T-helper 17 cell (primary cell): ENCODE results near the gene FRMPD4. TPM values are rescaled to one million over a fixed set of nuclear protein-coding genes. Genes with fewer than 3 reads are reported as not detected.
A peak's percentile ranks its signal among the peaks of the same experiment; 100 is the strongest.

Experiments used
- ATAC-seq: fragments of 150-1000 bp; cut with Tn5 transposase; 2 replicates; pipeline ENCODE4 v1.10.0; 2021; ENCODE audit warnings: mild to moderate bottlenecking, moderate library complexity
- DNase-seq, 3 donors: peaks; one replicate each; pipeline versions ENCODE4 v3.0.0 to v3.0.0-alpha.2; 2020 to 2021
- H3K9me3 ChIP-seq: one replicate; pipeline ENCODE4 v1.7.0; 2013; ENCODE audit warnings: low read length, mild to moderate bottlenecking; ENCODE audit not compliant: control insufficient read depth, poor library complexity, severe bottlenecking
- H3K27ac Mint-ChIP-seq: one replicate; pipeline ENCODE4 v1.8.0; 2022; ENCODE audit warnings: mild to moderate bottlenecking, moderate library complexity, mixed read lengths
- H3K27me3 Mint-ChIP-seq: one replicate; pipeline ENCODE4 v1.8.0; 2022; ENCODE audit warnings: mixed read lengths
- H3K36me3 Mint-ChIP-seq: one replicate; pipeline ENCODE4 v1.8.0; 2022; ENCODE audit warnings: low read depth, mixed read lengths
- H3K4me1 Mint-ChIP-seq: one replicate; pipeline ENCODE4 v1.8.0; 2022; ENCODE audit warnings: mild to moderate bottlenecking, mixed read lengths
- H3K4me3 Mint-ChIP-seq: one replicate; pipeline ENCODE4 v1.8.0; 2022; ENCODE audit warnings: mild to moderate bottlenecking, moderate library complexity, mixed read lengths
- total RNA-seq, 4 donors: library from RNA in 2 of 4; stranded (reverse) in 2 of 4; gene quantifications; one replicate each; pipeline ENCODE4 v1.2.3 and lab custom pipeline; 2022 to 2026

Gene FRMPD4
- total RNA-seq, 2 donors from 2014 or later = not detected

- ATAC-seq = no peak
- Mint-ChIP-seq H3K4me3 (no peak overlapping the region), H3K27me3 (peaks cover 18% of the 10 kb centered on the region), H3K36me3 (no peaks in the 10 kb centered on the region), H3K27ac (no peak overlapping the region), H3K4me1 (no peaks in the 10 kb centered on the region)
- no peaks in the 10 kb centered on the region for H3K9me3 ChIP-seq
- no peak for DNase-seq
Observed at GRCh38 chrX:12716574-12716973, 578.3 kb downstream of the FRMPD4 start.

DNA sequence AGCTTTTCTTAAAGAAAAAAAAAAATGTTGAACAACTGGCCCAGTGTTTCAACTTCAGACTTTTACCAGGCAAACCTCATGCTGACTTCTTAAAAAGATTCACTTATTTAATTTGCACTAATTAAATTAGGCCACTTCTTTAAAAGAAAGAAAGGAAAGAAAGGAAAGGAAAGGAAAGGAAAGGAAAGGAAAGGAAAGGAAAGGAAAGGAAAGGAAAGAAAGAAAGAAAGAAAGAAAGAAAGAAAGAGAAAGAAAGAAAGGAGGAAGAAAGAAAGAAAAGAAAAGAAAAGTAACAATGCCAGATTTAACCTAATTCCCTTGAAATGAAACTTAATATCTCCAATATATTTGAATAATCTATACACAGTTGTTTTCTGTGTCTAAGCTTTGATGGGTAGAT lies 581.6 kb downstream of the FRMPD4 start:
- H3K4me3 Mint-ChIP-seq = no peak overlapping the region
- H3K27ac Mint-ChIP-seq = no peak overlapping the region
- ATAC-seq (no peak), DNase-seq (no peak)
- no peaks in the 10 kb centered on the region for H3K9me3 ChIP-seq
- H3K4me1 Mint-ChIP-seq = no peaks in the 10 kb centered on the region
- no peaks in the 10 kb centered on the region for H3K36me3 Mint-ChIP-seq
- peaks cover 18% of the 10 kb centered on the region for H3K27me3 Mint-ChIP-seq

DNA sequence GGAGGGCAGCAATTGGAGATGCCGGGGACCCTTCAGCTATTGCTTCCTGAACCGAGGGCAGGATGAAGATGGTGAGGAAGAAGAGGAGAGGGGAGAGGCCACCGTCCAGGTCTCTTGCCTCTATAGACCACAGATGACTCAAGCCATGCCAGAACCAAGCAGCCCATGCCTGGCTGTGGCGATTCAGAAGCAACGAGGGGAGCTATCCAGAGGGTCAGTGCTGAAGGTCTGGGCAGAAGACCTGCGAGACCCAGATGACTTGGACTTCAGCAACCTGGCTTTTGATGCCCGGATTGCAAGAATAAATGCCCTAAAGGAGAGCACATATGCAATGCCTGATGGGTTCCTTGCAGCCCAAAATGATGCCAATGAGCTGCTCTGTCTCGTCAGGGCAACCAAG lies 582.8 kb downstream of the FRMPD4 start:
- H3K4me1 Mint-ChIP-seq = no peaks in the 10 kb centered on the region
- no peak for DNase-seq
- no peak overlapping the region for H3K27ac Mint-ChIP-seq
- no peak for ATAC-seq
- peaks cover 18% of the 10 kb centered on the region for H3K27me3 Mint-ChIP-seq
- H3K36me3 Mint-ChIP-seq = no peaks in the 10 kb centered on the region
- no peaks in the 10 kb centered on the region for H3K9me3 ChIP-seq
- no peak overlapping the region for H3K4me3 Mint-ChIP-seq

DNA sequence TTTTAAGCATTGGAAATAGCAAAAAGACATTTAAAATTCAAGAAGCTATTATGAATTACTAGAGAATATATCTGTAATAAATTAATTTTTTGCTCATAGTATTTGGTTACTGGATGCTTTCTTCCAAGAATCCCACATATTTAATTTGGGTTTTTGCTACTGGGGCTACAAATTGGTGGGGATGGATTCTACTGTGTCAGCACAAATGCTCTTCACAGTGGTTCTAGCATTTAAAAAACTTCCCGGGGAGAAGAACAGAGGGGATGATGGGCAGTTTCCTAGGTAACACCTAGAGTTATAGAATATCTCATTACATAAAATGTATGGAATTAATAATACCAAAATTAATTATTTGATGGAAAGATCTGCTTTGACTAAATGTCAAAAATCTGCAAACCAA lies 584.0 kb downstream of the FRMPD4 start:
- no peaks in the 10 kb centered on the region for H3K36me3 Mint-ChIP-seq
- no peaks in the 10 kb centered on the region for H3K9me3 ChIP-seq
- DNase-seq (no peak), ATAC-seq (no peak)
- no peak overlapping the region for H3K4me3 Mint-ChIP-seq
- H3K4me1 Mint-ChIP-seq = no peaks in the 10 kb centered on the region
- no peak overlapping the region for H3K27ac Mint-ChIP-seq
- peaks cover 18% of the 10 kb centered on the region for H3K27me3 Mint-ChIP-seq

DNA sequence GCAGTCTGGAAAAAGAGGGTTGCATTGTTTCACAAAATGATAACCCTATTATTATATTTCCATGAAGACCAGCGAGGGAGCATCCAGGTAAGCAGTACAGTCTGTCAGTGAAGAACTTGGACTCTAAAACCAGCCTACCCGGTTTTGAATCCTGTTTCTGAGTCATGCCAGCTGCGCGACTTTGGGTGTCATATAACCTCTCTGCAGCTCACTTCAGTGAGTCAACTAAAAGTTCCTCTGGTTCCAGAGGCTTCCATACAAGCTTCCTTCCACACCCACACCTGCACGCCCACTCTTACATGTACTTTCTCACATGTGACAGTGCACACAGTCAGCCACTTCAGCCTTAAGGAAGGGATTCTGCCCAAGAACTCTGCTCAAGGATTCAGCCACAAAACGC lies 603.1 kb downstream of the FRMPD4 start:
- no peak overlapping the region for H3K4me3 Mint-ChIP-seq
- peaks cover 4% of the 10 kb centered on the region for H3K27me3 Mint-ChIP-seq
- H3K9me3 ChIP-seq = no peaks in the 10 kb centered on the region
- DNase-seq = no peak
- H3K36me3 Mint-ChIP-seq = peaks cover 4% of the 10 kb centered on the region
- no peak overlapping the region for H3K27ac Mint-ChIP-seq
- no peak for ATAC-seq
- H3K4me1 Mint-ChIP-seq = no peaks in the 10 kb centered on the region

DNA sequence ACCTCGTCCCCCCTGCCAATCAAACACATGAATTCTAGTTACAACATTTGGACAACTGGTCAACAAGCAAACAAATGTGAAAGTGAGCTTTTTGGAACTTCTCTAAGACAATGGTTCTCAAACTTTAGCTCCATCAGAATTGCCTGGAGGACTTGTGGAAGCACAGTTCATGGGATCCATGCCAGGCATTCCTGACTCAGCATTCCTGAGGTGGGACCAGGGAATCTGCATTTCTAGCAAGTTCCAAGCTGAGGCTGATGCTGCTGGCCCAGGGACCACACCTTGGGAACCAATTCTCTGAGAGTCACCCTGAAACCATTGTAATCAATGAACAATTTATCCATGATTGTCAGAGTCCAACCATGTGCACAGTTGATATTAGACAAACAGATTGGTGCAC lies 609.2 kb downstream of the FRMPD4 start:
- ATAC-seq = no peak
- H3K9me3 ChIP-seq = no peaks in the 10 kb centered on the region
- H3K27me3 Mint-ChIP-seq = no peaks in the 10 kb centered on the region
- peaks cover 4% of the 10 kb centered on the region for H3K36me3 Mint-ChIP-seq
- no peak for DNase-seq
- no peaks in the 10 kb centered on the region for H3K4me1 Mint-ChIP-seq
- H3K4me3 Mint-ChIP-seq = no peak overlapping the region
- H3K27ac Mint-ChIP-seq = no peak overlapping the region

GRCh38 chrX:12751887-12752286 lies 613.6 kb downstream of the FRMPD4 start:
- Mint-ChIP-seq H3K36me3 (no peaks in the 10 kb centered on the region), H3K4me3 (no peak overlapping the region), H3K27me3 (peaks cover 7% of the 10 kb centered on the region), H3K27ac (no peak overlapping the region), H3K4me1 (peaks cover under 1% of the 10 kb centered on the region)
- DNase-seq = no peak
- no peak for ATAC-seq
- no peaks in the 10 kb centered on the region for H3K9me3 ChIP-seq

DNA sequence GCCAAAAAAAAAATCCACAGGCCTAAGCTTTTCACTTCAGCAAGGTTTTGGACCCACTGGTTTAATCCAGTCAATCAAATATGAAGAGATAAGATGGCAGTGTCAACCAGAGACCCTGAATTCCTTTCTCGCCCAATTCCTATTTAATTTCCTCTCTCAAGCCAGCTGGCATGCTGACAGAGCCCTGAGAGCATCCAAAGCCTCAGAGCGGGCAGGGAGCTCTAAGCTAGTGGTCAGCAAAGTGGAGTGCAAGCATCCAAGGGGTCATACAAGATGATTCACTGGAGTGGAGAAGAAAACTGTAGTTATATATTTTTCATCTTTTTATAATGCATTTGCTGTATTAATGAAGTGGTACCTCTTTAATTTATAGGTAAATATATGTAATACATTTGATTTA lies 615.1 kb downstream of the FRMPD4 start:
- Mint-ChIP-seq H3K27ac (no peak overlapping the region), H3K4me3 (no peak overlapping the region), H3K4me1 (peaks cover 4% of the 10 kb centered on the region), H3K36me3 (no peaks in the 10 kb centered on the region), H3K27me3 (peaks cover 22% of the 10 kb centered on the region)
- DNase-seq (no peak), ATAC-seq (no peak)
- no peaks in the 10 kb centered on the region for H3K9me3 ChIP-seq

GRCh38 chrX:12758291-12758690 lies 620.0 kb downstream of the FRMPD4 start:
- peaks cover 41% of the 10 kb centered on the region for H3K27me3 Mint-ChIP-seq
- no peak for ATAC-seq
- peaks cover 4% of the 10 kb centered on the region for H3K4me1 Mint-ChIP-seq
- no peaks in the 10 kb centered on the region for H3K9me3 ChIP-seq
- no peaks in the 10 kb centered on the region for H3K36me3 Mint-ChIP-seq
- DNase-seq = no peak
- no peak overlapping the region for H3K4me3 Mint-ChIP-seq
- no peak overlapping the region for H3K27ac Mint-ChIP-seq

GRCh38 chrX:12767856-12768255 lies 629.6 kb downstream of the FRMPD4 start:
- no peaks in the 10 kb centered on the region for H3K9me3 ChIP-seq
- ATAC-seq = no peak
- Mint-ChIP-seq H3K36me3 (peaks cover 6% of the 10 kb centered on the region), H3K27me3 (peaks cover 23% of the 10 kb centered on the region), H3K4me1 (peaks cover 2% of the 10 kb centered on the region), H3K4me3 (no peak overlapping the region), H3K27ac (no peak overlapping the region)
- DNase-seq = no peak

DNA sequence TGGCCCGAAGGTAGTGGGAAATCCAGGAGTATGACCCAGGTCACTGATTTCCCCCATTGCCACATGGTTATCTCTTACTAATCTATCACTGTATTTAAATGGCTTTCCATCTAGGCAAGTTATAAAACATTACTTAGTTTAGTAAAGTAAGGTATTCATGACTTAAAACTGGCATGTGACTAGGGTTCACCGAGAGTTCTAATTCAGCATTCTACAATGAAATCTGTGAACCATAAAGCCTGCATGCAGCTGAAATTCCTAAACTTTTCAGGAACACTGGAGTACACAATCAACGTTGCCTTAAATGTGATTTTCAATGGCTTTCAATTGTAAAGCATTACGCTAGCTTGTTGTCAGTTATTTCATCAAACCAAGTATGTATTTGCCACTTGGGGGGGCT lies 630.2 kb downstream of the FRMPD4 start:
- Mint-ChIP-seq H3K36me3 (peaks cover 6% of the 10 kb centered on the region), H3K27ac (no peak overlapping the region), H3K4me1 (peaks cover 2% of the 10 kb centered on the region), H3K4me3 (no peak overlapping the region), H3K27me3 (peaks cover 23% of the 10 kb centered on the region)
- H3K9me3 ChIP-seq = no peaks in the 10 kb centered on the region
- ATAC-seq (no peak), DNase-seq (no peak)

DNA sequence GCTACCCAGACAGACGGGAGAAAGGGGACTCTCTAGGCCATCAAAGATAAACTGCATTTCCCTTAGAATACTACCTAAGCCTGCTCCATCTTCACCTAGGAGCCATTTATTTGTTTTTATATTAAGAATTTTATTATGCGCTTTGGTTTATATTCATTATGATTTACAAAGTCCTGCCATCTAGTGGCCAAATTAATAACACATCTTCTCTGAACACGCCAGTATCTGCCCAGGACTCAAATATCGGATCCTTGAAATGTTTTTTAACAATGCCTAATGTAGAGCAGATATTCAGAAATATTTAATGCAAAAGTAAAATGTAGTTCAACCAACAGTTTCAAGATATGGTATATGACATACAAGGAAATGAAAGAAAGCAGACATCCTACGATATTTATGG lies 632.2 kb downstream of the FRMPD4 start:
- H3K36me3 Mint-ChIP-seq = no peaks in the 10 kb centered on the region
- H3K4me1 Mint-ChIP-seq = peaks cover 2% of the 10 kb centered on the region
- H3K4me3 Mint-ChIP-seq = no peak overlapping the region
- H3K27me3 Mint-ChIP-seq = peaks cover 19% of the 10 kb centered on the region
- ATAC-seq = no peak
- no peak for DNase-seq
- H3K27ac Mint-ChIP-seq = no peak overlapping the region
- H3K9me3 ChIP-seq = no peaks in the 10 kb centered on the region

DNA sequence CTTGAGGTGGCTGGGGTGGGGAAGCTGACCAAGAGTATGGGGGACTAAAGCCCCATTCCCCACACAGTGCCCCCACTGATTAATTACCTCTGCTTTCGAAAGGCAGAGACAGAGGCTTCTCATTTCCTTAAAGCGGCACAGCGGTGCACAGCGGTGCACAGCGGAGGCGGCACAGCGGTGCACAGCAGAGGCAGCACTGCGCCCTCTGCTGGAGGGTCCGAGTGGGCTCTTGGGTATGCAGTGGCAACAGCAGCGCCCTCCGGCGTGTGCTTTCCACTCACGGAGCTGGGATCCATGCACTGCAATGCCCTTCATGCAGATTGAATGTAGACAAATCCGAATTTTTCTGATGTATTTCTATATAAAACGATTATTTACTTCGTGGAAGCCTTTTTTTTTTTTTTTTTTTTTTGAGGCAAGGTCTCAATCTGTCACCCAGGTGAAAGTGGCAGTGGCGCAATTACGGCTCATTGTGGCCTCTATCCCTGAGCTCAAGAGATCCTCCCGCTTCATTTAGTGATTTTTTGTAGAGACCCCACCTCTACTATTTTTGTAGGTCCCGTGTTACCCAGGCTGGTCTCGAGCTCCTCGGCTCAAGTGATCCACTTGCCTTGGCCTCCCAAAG lies 633.3 kb downstream of the FRMPD4 start:
- H3K4me1 Mint-ChIP-seq = peaks cover 2% of the 10 kb centered on the region
- H3K36me3 Mint-ChIP-seq = no peaks in the 10 kb centered on the region
- no peaks in the 10 kb centered on the region for H3K9me3 ChIP-seq
- peak; percentile 100 for ATAC-seq
- peaks cover 20% of the 10 kb centered on the region for H3K27me3 Mint-ChIP-seq
- H3K27ac Mint-ChIP-seq = no peak overlapping the region
- DNase-seq = peak; percentile 51 to 55 (median 51)
- H3K4me3 Mint-ChIP-seq = no peak overlapping the region
